Central memory CD8-positive, alpha-beta T cell (primary cell): ENCODE results near the gene CLEC12A.
"Not testable (repeated sequence)": the region's sequence is repeated elsewhere in the genome, so short reads cannot be mapped to it uniquely, and the experiment has no call there.

Experiments
- ATAC-seq: fragments of 150-1000 bp; cut with Tn5 transposase; replicated peaks from 2 replicates; pipeline ENCODE4 v1.10.0; 2022; ENCODE audit warnings: mild to moderate bottlenecking, moderate FRiP score, moderate number of reproducible peaks; ENCODE audit not compliant: poor library complexity, severe bottlenecking; ENCODE audit errors: extremely low read depth
- DNase-seq, 2 donors: peaks; one replicate each; pipeline ENCODE4 v3.0.0; 2021; ENCODE audit warnings: low spot score in 2 of 2
- H3K27ac Mint-ChIP-seq: one replicate; pipeline ENCODE4 v1.8.0; 2022; ENCODE audit warnings: low read depth, mild to moderate bottlenecking, moderate library complexity, mixed read lengths
- H3K27me3 Mint-ChIP-seq: one replicate; pipeline ENCODE4 v1.8.0; 2022; ENCODE audit warnings: mixed read lengths
- H3K36me3 Mint-ChIP-seq: one replicate; pipeline ENCODE4 v1.8.0; 2022; ENCODE audit warnings: mild to moderate bottlenecking, moderate library complexity, mixed read lengths; ENCODE audit not compliant: insufficient read depth
- H3K4me1 Mint-ChIP-seq: one replicate; pipeline ENCODE4 v1.8.0; 2022; ENCODE audit warnings: mixed read lengths
- H3K4me3 Mint-ChIP-seq: one replicate; pipeline ENCODE4 v1.8.0; 2022; ENCODE audit warnings: mild to moderate bottlenecking, moderate library complexity, mixed read lengths
- H3K9me3 Mint-ChIP-seq: one replicate; pipeline ENCODE4 v1.8.0; 2022; ENCODE audit warnings: mixed read lengths

Gene CLEC12A

GRCh38 chr12:10026666-10027065, 55.5 kb downstream of the CLEC12A start:
- not testable (repeated sequence) for H3K4me3 Mint-ChIP-seq, H3K9me3 Mint-ChIP-seq, DNase-seq, ATAC-seq, H3K27ac Mint-ChIP-seq, H3K4me1 Mint-ChIP-seq, H3K36me3 Mint-ChIP-seq
- peaks cover 42% of the 10 kb centered on the region for H3K27me3 Mint-ChIP-seq

- Mint-ChIP-seq H3K36me3 (peaks cover 4% of the 10 kb centered on the region), H3K4me1 (no peaks in the 10 kb centered on the region), H3K9me3 (no peaks in the 10 kb centered on the region), H3K27ac (no peak overlapping the region), H3K27me3 (peaks cover 42% of the 10 kb centered on the region), H3K4me3 (no peak overlapping the region)
- ATAC-seq (no peak), DNase-seq (no peak)
Observed at GRCh38 chr12:10027311-10027710, 56.1 kb downstream of the CLEC12A start.

- no peak for ATAC-seq
- Mint-ChIP-seq H3K27me3 (peaks cover 42% of the 10 kb centered on the region), H3K9me3 (no peaks in the 10 kb centered on the region), H3K4me1 (no peaks in the 10 kb centered on the region), H3K27ac (no peak overlapping the region), H3K36me3 (peaks cover 4% of the 10 kb centered on the region), H3K4me3 (no peak overlapping the region)
- no peak for DNase-seq
Observed at GRCh38 chr12:10027721-10028120, 56.5 kb downstream of the CLEC12A start.

- DNase-seq (no peak), ATAC-seq (no peak)
- Mint-ChIP-seq H3K27ac (no peak within 1 kb of the TSS), H3K27me3 (peaks cover 45% of the 10 kb centered on the region), H3K36me3 (peaks cover 3% of the 10 kb centered on the region), H3K9me3 (no peaks in the 10 kb centered on the region), H3K4me1 (no peaks in the 10 kb centered on the region), H3K4me3 (no peak within 1 kb of the TSS)
Observed at GRCh38 chr12:10030446-10030845, 59.2 kb downstream of the CLEC12A start, which contains the start of gene CLEC9A. Gene CLEC9A (plus strand): TSS chr12:10030682. CDS start chr12:10052688, 22,006 bp downstream.

GRCh38 chr12:10031321-10031720, 60.1 kb downstream of the CLEC12A start:
- Mint-ChIP-seq H3K4me1 (no peaks in the 10 kb centered on the region), H3K27me3 (peaks cover 45% of the 10 kb centered on the region)

GRCh38 chr12:10031771-10032175, 60.6 kb downstream of the CLEC12A start:
- Mint-ChIP-seq H3K9me3 (no peaks in the 10 kb centered on the region), H3K36me3 (no peaks in the 10 kb centered on the region), H3K27me3 (peaks cover 45% of the 10 kb centered on the region), H3K4me3 (no peak overlapping the region), H3K27ac (no peak overlapping the region), H3K4me1 (no peaks in the 10 kb centered on the region)
- no peak for ATAC-seq
- DNase-seq, result no peak

More at GRCh38 chr12:10031321-10031720, 60.1 kb downstream of the CLEC12A start:
- Mint-ChIP-seq H3K4me3 (no peak overlapping the region), H3K9me3 (no peaks in the 10 kb centered on the region), H3K27ac (no peak overlapping the region), H3K36me3 (no peaks in the 10 kb centered on the region)
- DNase-seq (no peak), ATAC-seq (no peak)

GRCh38 chr12:10033783-10034545, 62.8 kb downstream of the CLEC12A start:
- no peak for DNase-seq
- no peak for ATAC-seq

More at GRCh38 chr12:10033783-10034545, 62.8 kb downstream of the CLEC12A start:
- Mint-ChIP-seq H3K27ac (no peak overlapping the region), H3K27me3 (peaks cover 45% of the 10 kb centered on the region), H3K4me1 (no peaks in the 10 kb centered on the region), H3K9me3 (no peaks in the 10 kb centered on the region), H3K4me3 (no peak overlapping the region), H3K36me3 (no peaks in the 10 kb centered on the region)
